ENCODE results near the gene SORCS2. TPM values are rescaled to one million over a fixed set of nuclear protein-coding genes. Genes with fewer than 3 reads are reported as not detected.

The SORCS2 gene
- total RNA-seq, 2 donors from 2014 or later: 0.68 to 0.92 TPM

DNA sequence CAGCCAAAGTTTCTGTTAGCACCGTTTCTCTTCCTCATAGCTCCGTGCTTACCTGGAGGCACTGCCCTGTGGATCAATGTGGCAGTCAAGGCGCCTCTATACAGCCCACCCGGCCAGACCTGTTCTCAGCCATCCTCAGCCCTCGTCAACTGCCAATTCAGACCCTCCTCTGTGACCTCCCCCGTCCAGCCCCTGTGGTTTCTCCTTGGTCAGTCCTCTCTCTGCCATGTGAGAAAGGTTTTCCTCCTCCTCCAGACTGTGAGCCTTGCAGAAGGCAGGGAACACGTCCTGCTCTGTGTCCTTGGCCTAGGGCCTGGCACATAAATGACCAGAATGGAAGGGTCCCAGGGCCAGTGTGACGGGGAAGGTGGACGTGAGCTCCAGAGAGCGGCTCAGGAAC lies 417.0 kb downstream of the SORCS2 start:
- no peak overlapping the region for H3K27ac ChIP-seq
- H3K4me3 ChIP-seq: no peak overlapping the region
- no peaks in the 10 kb centered on the region for H3K27me3 ChIP-seq (replicated peaks; ENCODE audit: insufficient read depth)
- no peaks in the 10 kb centered on the region for H3K9me3 ChIP-seq
- no peaks in the 10 kb centered on the region for H3K4me1 ChIP-seq (ENCODE audit: control insufficient read depth in 1 of 2, low read depth in 2 of 2)
- DNase-seq (ENCODE audit: low spot score) (no peak), ATAC-seq (ENCODE audit: insufficient number of reproducible peaks, low FRiP score, low read depth) (no peak)
- H3K36me3 ChIP-seq: no peaks in the 10 kb centered on the region
- TF ChIP-seq, protein P1, sequence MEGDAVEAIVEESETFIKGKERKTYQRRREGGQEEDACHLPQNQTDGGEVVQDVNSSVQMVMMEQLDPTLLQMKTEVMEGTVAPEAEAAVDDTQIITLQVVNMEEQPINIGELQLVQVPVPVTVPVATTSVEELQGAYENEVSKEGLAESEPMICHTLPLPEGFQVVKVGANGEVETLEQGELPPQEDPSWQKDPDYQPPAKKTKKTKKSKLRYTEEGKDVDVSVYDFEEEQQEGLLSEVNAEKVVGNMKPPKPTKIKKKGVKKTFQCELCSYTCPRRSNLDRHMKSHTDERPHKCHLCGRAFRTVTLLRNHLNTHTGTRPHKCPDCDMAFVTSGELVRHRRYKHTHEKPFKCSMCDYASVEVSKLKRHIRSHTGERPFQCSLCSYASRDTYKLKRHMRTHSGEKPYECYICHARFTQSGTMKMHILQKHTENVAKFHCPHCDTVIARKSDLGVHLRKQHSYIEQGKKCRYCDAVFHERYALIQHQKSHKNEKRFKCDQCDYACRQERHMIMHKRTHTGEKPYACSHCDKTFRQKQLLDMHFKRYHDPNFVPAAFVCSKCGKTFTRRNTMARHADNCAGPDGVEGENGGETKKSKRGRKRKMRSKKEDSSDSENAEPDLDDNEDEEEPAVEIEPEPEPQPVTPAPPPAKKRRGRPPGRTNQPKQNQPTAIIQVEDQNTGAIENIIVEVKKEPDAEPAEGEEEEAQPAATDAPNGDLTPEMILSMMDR (IDR thresholded peaks at IDR 0.05): no peak

DNA sequence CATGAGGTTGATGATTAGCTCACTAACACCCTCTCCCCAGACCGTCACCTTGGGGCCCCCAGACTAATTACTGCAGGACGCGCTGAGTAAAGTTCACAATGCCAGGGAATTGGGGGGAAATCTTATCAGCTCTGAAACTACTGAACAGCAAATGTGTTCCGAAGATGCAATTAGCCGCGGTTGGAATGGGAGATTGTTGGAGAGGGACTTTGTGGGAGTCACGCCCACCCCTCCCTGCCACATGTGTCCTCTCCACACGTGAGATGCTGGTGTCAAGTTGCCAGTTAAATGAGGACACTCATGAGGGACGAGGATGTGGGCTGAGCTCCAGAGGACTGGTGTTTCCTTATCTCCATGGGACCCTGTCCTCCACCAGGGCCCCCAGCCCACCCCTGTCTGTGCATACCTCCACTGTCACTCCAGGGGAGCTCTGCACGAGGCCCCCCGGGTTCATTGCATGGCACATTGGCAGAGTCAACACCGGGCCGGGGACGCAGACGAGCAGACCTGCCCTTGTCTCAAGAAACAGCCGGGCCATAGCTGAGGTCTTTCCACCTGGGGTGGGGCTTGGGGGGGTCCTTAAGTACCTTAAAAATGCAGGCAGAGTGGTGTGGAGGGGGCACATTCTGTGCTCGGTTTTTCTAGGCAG lies 417.8 kb downstream of the SORCS2 start:
- Histone ChIP-seq H3K36me3 (no peaks in the 10 kb centered on the region), H3K27ac (no peak overlapping the region), H3K4me1 (ENCODE audit: control insufficient read depth in 1 of 2, low read depth in 2 of 2) (no peaks in the 10 kb centered on the region), H3K27me3 (replicated peaks; ENCODE audit: insufficient read depth) (no peaks in the 10 kb centered on the region), H3K9me3 (no peaks in the 10 kb centered on the region), H3K4me3 (no peak overlapping the region)
- ATAC-seq (ENCODE audit: insufficient number of reproducible peaks, low FRiP score, low read depth) (no peak), DNase-seq (ENCODE audit: low spot score) (no peak)
- TF ChIP-seq, protein P1 (IDR thresholded peaks at IDR 0.05): no peak

DNA sequence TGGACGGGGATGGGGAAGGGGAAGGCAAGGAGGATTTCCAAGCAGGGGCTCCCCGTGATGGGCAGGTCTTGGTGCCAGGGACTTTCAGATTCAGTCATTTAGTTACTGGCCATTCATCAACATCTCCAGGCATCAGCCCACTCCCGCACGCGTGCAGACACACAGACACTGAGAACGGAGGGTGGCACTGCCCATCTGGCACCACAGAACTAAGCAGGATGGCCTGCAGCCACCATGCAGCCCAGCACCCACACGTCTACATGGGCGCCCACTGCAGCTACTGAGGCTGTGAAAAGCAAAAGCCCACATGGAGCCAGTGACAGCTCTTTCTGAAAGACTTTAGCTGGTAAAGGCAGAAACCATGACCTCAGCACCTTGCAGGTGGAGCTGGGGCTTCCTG lies 418.5 kb downstream of the SORCS2 start:
- H3K27me3 ChIP-seq (replicated peaks; ENCODE audit: insufficient read depth): no peaks in the 10 kb centered on the region
- no peaks in the 10 kb centered on the region for H3K36me3 ChIP-seq
- H3K27ac ChIP-seq: no peak overlapping the region
- ATAC-seq (ENCODE audit: insufficient number of reproducible peaks, low FRiP score, low read depth) (no peak), DNase-seq (ENCODE audit: low spot score) (no peak)
- H3K4me3 ChIP-seq: no peak overlapping the region
- no peaks in the 10 kb centered on the region for H3K4me1 ChIP-seq (ENCODE audit: control insufficient read depth in 1 of 2, low read depth in 2 of 2)
- H3K9me3 ChIP-seq: no peaks in the 10 kb centered on the region
- TF ChIP-seq, protein P1 (IDR thresholded peaks at IDR 0.05): no peak

DNA sequence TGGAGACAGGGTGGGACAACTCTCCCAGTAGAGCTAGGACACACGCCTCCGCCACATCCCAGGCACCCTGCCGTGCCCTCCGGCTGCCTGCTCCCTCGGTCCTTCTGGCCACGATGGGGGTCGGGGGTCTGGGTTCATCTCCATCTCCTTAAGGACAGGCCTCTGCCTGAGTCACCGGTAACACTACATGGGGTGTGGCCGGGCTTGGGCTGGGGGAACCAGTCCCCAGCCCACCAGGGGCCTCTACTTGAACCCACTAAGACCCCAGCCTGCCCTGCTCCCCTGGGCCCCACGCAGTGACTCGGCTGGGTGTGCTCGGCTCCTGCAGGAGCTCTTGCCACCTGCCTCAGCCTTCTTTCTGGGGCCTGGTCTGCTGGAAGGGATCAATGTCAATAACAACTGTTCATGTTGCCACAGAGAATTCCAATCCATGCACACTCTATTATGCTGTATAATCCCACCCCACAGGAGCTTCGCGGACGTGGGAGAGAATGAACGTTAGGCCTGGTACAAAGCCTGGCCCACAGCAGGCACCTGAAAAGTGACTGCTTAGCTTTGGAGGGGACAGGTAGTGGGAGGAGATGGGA lies 420.1 kb downstream of the SORCS2 start:
- no peaks in the 10 kb centered on the region for H3K27me3 ChIP-seq (replicated peaks; ENCODE audit: insufficient read depth)
- no peak overlapping the region for H3K27ac ChIP-seq
- H3K9me3 ChIP-seq: no peaks in the 10 kb centered on the region
- ATAC-seq (ENCODE audit: insufficient number of reproducible peaks, low FRiP score, low read depth): no peak
- TF ChIP-seq, protein P1 (IDR thresholded peaks at IDR 0.05): no peak
- H3K4me3 ChIP-seq: no peak overlapping the region
- no peaks in the 10 kb centered on the region for H3K4me1 ChIP-seq (ENCODE audit: control insufficient read depth in 1 of 2, low read depth in 2 of 2)
- no peaks in the 10 kb centered on the region for H3K36me3 ChIP-seq
- DNase-seq (ENCODE audit: low spot score): no peak

DNA sequence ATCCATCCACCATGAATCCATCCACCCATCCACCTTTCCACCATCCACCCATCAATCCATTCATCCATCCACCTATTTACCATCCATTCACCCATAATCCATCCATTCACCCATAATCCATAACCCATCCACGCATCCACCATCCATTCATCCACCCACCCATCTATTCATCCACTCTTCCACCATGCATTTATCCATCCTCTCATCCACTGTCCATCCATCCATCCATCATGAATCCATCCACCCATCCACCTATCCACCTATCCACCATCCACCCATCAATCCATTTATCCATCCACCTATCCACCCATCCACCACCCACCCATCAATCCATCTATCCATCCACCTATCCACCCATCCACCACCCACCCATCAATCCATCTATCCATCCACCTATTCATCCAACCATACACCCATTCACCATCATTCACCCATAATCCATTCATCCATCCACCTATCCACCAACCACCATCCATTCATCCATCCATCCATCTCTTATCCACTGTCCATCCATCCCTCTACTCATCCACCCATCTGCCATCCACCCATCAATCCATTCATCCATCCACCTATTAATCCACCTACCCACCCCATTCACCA lies 422.1 kb downstream of the SORCS2 start:
- no peak for ATAC-seq (ENCODE audit: insufficient number of reproducible peaks, low FRiP score, low read depth)
- TF ChIP-seq, protein P1 (IDR thresholded peaks at IDR 0.05): no peak
- Histone ChIP-seq H3K9me3 (no peaks in the 10 kb centered on the region), H3K4me1 (ENCODE audit: control insufficient read depth in 1 of 2, low read depth in 2 of 2) (no peaks in the 10 kb centered on the region), H3K4me3 (no peak overlapping the region), H3K27ac (no peak overlapping the region), H3K27me3 (replicated peaks; ENCODE audit: insufficient read depth) (no peaks in the 10 kb centered on the region), H3K36me3 (no peaks in the 10 kb centered on the region)
- DNase-seq (ENCODE audit: low spot score): no peak
